Neural cell (in vitro differentiated cells): ENCODE data around the gene RIMS4. TPM values are rescaled to one million over a fixed set of nuclear protein-coding genes. Genes with fewer than 3 reads are reported as not detected.

Experiments
- H2AFZ ChIP-seq: fragments of 200-600, 300-800 bp; sonication (generic), shearing (Covaris generic); 2 replicates; pipeline ENCODE4 v1.6.0; 2014; ENCODE audit warnings: low read depth, mild to moderate bottlenecking, antibody characterized with exemption, low read length, moderate library complexity
- H3F3A ChIP-seq: fragments of 200-600 bp; shearing (Covaris generic); 2 replicates; pipeline ENCODE4 v1.6.1; 2016; ENCODE audit warnings: mild to moderate bottlenecking, moderate library complexity, mixed read lengths, antibody characterized with exemption, low read length; ENCODE audit not compliant: insufficient read depth, poor library complexity, severe bottlenecking
- H3K27ac ChIP-seq: fragments of 200-600, 300-800 bp; sonication (generic), shearing (Covaris generic); 2 replicates; pipeline ENCODE4 v1.5.1; 2014; ENCODE audit warnings: mild to moderate bottlenecking, low read length, moderate library complexity
- H3K27me3 ChIP-seq: fragments of 300-800, 200-600 bp; sonication (generic), shearing (Covaris generic); 2 replicates; pipeline ENCODE4 v1.6.0; 2014; ENCODE audit warnings: mild to moderate bottlenecking, low read depth, low read length, moderate library complexity; ENCODE audit not compliant: insufficient read depth
- H3K36me3 ChIP-seq: fragments of 300-800, 200-600 bp; sonication (generic), shearing (Covaris generic); 2 replicates; pipeline ENCODE4 v1.5.1; 2014; ENCODE audit warnings: mild to moderate bottlenecking, antibody characterized with exemption, low read length, moderate library complexity; ENCODE audit not compliant: insufficient read depth
- H3K4me2 ChIP-seq: fragments of 300-800, 200-600 bp; sonication (generic), shearing (Covaris generic); 2 replicates; pipeline ENCODE4 v1.6.0; 2014; ENCODE audit warnings: mild to moderate bottlenecking, low read length
- H3K4me3 ChIP-seq: fragments of 300-800, 200-600 bp; sonication (generic), shearing (Covaris generic); 2 replicates; pipeline ENCODE4 v1.5.1; 2014; ENCODE audit warnings: mild to moderate bottlenecking, low read length, moderate library complexity
- H3K79me2 ChIP-seq: fragments of 200-600 bp; shearing (Covaris generic); replicated peaks from 2 replicates; pipeline ENCODE4 v1.6.0; 2014; ENCODE audit warnings: mild to moderate bottlenecking, low read length, moderate library complexity; ENCODE audit not compliant: insufficient read depth
- H3K9ac ChIP-seq: fragments of 300-800, 200-600 bp; sonication (generic), shearing (Covaris generic); 2 replicates; pipeline ENCODE4 v1.6.1; 2016; ENCODE audit warnings: mild to moderate bottlenecking, low read length, mixed read lengths
- H3K9me2 ChIP-seq: fragments of 200-600 bp; shearing (Covaris generic); 2 replicates; pipeline ENCODE4 v1.6.1; 2016; ENCODE audit warnings: mild to moderate bottlenecking, low read length, mixed read lengths; ENCODE audit not compliant: insufficient read depth
- H3K9me3 ChIP-seq: fragments of 200-600, 300-800 bp; sonication (generic), shearing (Covaris generic); 2 replicates; pipeline ENCODE4 v1.6.1; 2016; ENCODE audit warnings: mild to moderate bottlenecking, mixed run types, low read length, moderate library complexity, mixed read lengths
- H4K20me1 ChIP-seq: fragments of 200-600 bp; shearing (Covaris generic); 2 replicates; pipeline ENCODE4 v1.6.1; 2016; ENCODE audit warnings: mild to moderate bottlenecking, mixed run types; ENCODE audit not compliant: insufficient read depth
- EP300 ChIP-seq: fragments of 450-650 bp; conservative IDR thresholded peaks from 2 replicates; pipeline ENCODE4 v1.6.1; 2014; ENCODE audit warnings: antibody characterized with exemption, mild to moderate bottlenecking, moderate library complexity; ENCODE audit not compliant: poor library complexity, severe bottlenecking
- EZH2 ChIP-seq: fragments of 200-600, 300-800 bp; shearing (Covaris generic), sonication (generic); IDR thresholded peaks from 2 replicates; pipeline ENCODE4 v1.6.1; 2014; ENCODE audit warnings: antibody characterized with exemption, low read length, borderline replicate concordance, mild to moderate bottlenecking; ENCODE audit not compliant: insufficient read depth, poor library complexity, severe bottlenecking
- MXI1 ChIP-seq: fragments of 450-650 bp; conservative IDR thresholded peaks from 2 replicates; pipeline ENCODE4 v1.6.1; 2014; ENCODE audit warnings: antibody characterized with exemption, mild to moderate bottlenecking; ENCODE audit not compliant: poor library complexity, severe bottlenecking
- POLR2AphosphoS5 ChIP-seq: IDR thresholded peaks from 2 replicates; pipeline ENCODE4 v1.6.1; 2012
- RAD21 ChIP-seq: fragments of 450-650 bp; conservative IDR thresholded peaks from 2 replicates; pipeline ENCODE4 v1.6.1; 2014; ENCODE audit warnings: antibody characterized with exemption, mild to moderate bottlenecking, moderate library complexity
- SMC3 ChIP-seq: fragments of 450-650 bp; conservative IDR thresholded peaks from 2 replicates; pipeline ENCODE4 v1.6.1; 2014; ENCODE audit warnings: antibody characterized with exemption, mild to moderate bottlenecking, moderate library complexity; ENCODE audit not compliant: poor library complexity
- TAF1 ChIP-seq: IDR thresholded peaks from 2 replicates; pipeline ENCODE4 v1.6.1; 2012; ENCODE audit warnings: low read depth
- polyA plus RNA-seq: library from polyadenylated mRNA; depleted of rRNA; stranded (reverse); fragments of >200 nt; gene quantifications from 2 replicates; pipeline ENCODE4 v1.2.3, GENCODE V29; 2014
- TF ChIP-seq, protein P1 (sequence below): IDR thresholded peaks from 2 replicates; pipeline ENCODE4 v1.6.1; 2012; ENCODE audit warnings: borderline replicate concordance
- TF ChIP-seq, protein P2 (sequence below): fragments of 450-650 bp; IDR thresholded peaks from 2 replicates; pipeline ENCODE4 v1.5.1; 2014; ENCODE audit warnings: antibody characterized with exemption, mild to moderate bottlenecking, moderate library complexity; ENCODE audit not compliant: poor library complexity, severe bottlenecking

Gene RIMS4
- polyA plus RNA-seq, 1 donor from 2014 or later = 40.6 TPM

DNA sequence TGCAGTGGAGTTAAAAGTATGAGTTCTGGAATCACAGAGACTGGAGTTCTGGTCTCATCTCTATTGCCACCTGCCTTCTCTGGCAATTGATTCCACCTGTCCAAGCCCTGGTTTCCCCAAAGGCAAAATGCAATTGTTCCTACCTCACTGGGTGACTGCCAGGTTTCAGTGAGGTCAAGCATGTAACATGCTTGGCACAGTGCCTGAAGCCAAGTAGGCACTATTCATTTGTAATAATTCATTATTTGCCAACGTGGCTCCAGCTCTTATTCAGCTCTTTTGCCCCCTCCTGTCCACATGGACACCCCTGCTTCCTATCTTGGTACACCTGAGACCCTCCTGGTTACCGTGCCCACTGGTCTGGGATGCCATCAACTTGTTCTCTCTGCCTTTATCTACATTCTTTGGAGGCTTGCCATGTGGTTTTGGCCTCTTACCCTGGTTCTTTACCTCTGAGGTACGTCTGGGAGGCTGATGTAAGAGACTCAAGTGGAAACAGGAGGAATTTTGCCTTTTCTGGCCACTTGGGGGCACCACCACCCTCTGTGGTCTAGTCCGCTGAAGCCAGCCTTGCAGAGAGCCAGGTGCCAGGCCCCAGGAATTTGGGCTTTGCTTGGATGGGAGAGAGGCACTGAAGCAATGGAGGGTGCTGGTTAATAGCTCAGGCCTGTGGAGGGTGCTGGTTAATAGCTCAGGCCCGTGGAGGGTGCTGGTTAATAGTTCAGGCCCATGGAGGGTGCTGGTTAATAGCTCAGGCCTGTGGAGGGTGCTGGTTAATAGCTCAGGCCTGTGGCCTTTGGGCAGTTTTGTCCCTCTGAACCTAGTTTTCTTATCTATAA is 63.0 kb downstream of the RIMS4 start:
- H3K9ac ChIP-seq = no peak overlapping the region
- H3K27me3 ChIP-seq = peaks cover 24% of the 10 kb centered on the region
- H4K20me1 ChIP-seq = no peaks in the 10 kb centered on the region
- no peaks in the 10 kb centered on the region for H3K79me2 ChIP-seq
- no peak overlapping the region for H3K4me2 ChIP-seq
- H3K9me2 ChIP-seq = no peaks in the 10 kb centered on the region
- TF ChIP-seq TAF1 (no peak), MXI1 (no peak), RAD21 (peak; percentile 81), EZH2 (no peak), POLR2AphosphoS5 (no peak), SMC3 (peak; percentile 89), EP300 (no peak)
- TF ChIP-seq, protein P1, sequence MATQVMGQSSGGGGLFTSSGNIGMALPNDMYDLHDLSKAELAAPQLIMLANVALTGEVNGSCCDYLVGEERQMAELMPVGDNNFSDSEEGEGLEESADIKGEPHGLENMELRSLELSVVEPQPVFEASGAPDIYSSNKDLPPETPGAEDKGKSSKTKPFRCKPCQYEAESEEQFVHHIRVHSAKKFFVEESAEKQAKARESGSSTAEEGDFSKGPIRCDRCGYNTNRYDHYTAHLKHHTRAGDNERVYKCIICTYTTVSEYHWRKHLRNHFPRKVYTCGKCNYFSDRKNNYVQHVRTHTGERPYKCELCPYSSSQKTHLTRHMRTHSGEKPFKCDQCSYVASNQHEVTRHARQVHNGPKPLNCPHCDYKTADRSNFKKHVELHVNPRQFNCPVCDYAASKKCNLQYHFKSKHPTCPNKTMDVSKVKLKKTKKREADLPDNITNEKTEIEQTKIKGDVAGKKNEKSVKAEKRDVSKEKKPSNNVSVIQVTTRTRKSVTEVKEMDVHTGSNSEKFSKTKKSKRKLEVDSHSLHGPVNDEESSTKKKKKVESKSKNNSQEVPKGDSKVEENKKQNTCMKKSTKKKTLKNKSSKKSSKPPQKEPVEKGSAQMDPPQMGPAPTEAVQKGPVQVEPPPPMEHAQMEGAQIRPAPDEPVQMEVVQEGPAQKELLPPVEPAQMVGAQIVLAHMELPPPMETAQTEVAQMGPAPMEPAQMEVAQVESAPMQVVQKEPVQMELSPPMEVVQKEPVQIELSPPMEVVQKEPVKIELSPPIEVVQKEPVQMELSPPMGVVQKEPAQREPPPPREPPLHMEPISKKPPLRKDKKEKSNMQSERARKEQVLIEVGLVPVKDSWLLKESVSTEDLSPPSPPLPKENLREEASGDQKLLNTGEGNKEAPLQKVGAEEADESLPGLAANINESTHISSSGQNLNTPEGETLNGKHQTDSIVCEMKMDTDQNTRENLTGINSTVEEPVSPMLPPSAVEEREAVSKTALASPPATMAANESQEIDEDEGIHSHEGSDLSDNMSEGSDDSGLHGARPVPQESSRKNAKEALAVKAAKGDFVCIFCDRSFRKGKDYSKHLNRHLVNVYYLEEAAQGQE = no peak
- TF ChIP-seq, protein P2, sequence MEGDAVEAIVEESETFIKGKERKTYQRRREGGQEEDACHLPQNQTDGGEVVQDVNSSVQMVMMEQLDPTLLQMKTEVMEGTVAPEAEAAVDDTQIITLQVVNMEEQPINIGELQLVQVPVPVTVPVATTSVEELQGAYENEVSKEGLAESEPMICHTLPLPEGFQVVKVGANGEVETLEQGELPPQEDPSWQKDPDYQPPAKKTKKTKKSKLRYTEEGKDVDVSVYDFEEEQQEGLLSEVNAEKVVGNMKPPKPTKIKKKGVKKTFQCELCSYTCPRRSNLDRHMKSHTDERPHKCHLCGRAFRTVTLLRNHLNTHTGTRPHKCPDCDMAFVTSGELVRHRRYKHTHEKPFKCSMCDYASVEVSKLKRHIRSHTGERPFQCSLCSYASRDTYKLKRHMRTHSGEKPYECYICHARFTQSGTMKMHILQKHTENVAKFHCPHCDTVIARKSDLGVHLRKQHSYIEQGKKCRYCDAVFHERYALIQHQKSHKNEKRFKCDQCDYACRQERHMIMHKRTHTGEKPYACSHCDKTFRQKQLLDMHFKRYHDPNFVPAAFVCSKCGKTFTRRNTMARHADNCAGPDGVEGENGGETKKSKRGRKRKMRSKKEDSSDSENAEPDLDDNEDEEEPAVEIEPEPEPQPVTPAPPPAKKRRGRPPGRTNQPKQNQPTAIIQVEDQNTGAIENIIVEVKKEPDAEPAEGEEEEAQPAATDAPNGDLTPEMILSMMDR = peak; percentile 85
- H3K36me3 ChIP-seq = no peaks in the 10 kb centered on the region
- no peak overlapping the region for H3K27ac ChIP-seq
- H3F3A ChIP-seq = peaks cover 3% of the 10 kb centered on the region
- H3K9me3 ChIP-seq = no peaks in the 10 kb centered on the region
- no peak overlapping the region for H2AFZ ChIP-seq
- H3K4me3 ChIP-seq = no peak overlapping the region

- H2AFZ ChIP-seq = no peak overlapping the region
- H3K27me3 ChIP-seq = peaks cover 24% of the 10 kb centered on the region
Observed at GRCh38 chr20:44746367-44747165, 63.8 kb downstream of the RIMS4 start.

More at GRCh38 chr20:44746367-44747165, 63.8 kb downstream of the RIMS4 start:
- no peaks in the 10 kb centered on the region for H3K9me2 ChIP-seq
- H3K36me3 ChIP-seq = no peaks in the 10 kb centered on the region
- no peak for TF ChIP-seq POLR2AphosphoS5
- H3K27ac ChIP-seq = no peak overlapping the region
- no peaks in the 10 kb centered on the region for H4K20me1 ChIP-seq
- H3K4me2 ChIP-seq = no peak overlapping the region
- peaks cover 3% of the 10 kb centered on the region for H3F3A ChIP-seq
- H3K9me3 ChIP-seq = no peaks in the 10 kb centered on the region
- peak overlapping the region; percentile 36 for H3K9ac ChIP-seq
- H3K4me3 ChIP-seq = peak overlapping the region; percentile 65
- H3K79me2 ChIP-seq = no peaks in the 10 kb centered on the region
